Measurements from ENCODE around the gene EXOC7. TPM values are rescaled to one million over a fixed set of nuclear protein-coding genes. Genes with fewer than 3 reads are reported as not detected.

The EXOC7 gene
- 183 TPM for total RNA-seq (ENCODE audit: unreplicated experiment)
- long read RNA-seq, full-length matches to known transcripts: 31 of 44 reads
- long read RNA-seq, partial matches to known transcripts: 2 of 44 reads
- long read RNA-seq, other reads (novel, unspliced or antisense): 11 of 44 reads

- H3K9me3 Mint-ChIP-seq (ENCODE audit: unreplicated experiment): no peaks in the 10 kb centered on the region
- peaks cover 17% of the 10 kb centered on the region for H3K36me3 Mint-ChIP-seq (ENCODE audit: low read depth, unreplicated experiment)
- H3K4me1 Mint-ChIP-seq (ENCODE audit: unreplicated experiment): peaks cover 10% of the 10 kb centered on the region
- H3K27ac Mint-ChIP-seq (ENCODE audit: unreplicated experiment): peak within 1 kb of the TSS; percentile 92
- peak within 1 kb of the TSS; percentile 97 for H3K4me3 Mint-ChIP-seq (ENCODE audit: unreplicated experiment)
- DNase-seq (ENCODE audit: low spot score): peak; percentile 91
- H3K27me3 Mint-ChIP-seq (ENCODE audit: unreplicated experiment): peaks cover 4% of the 10 kb centered on the region
- no peak for TF ChIP-seq CTCF (IDR thresholded peaks at IDR 0.05; ENCODE audit: unreplicated experiment)
These were observed at the start of gene EXOC7 for GRCh38 chr17:76103274-76104139. TSS of gene EXOC7 (minus strand) at chr17:76103787. CDS start at chr17:76103692, 95 bp downstream.

GRCh38 chr17:76153202-76153601 lies 49.6 kb upstream of the EXOC7 start:
- no peak overlapping the region for H3K4me3 Mint-ChIP-seq (ENCODE audit: unreplicated experiment)

GRCh38 chr17:76152591-76152990 lies 49.0 kb upstream of the EXOC7 start:
- no peak for TF ChIP-seq CTCF (IDR thresholded peaks at IDR 0.05; ENCODE audit: unreplicated experiment)
- H3K27me3 Mint-ChIP-seq (ENCODE audit: unreplicated experiment): peaks cover 3% of the 10 kb centered on the region
- peaks cover 5% of the 10 kb centered on the region for H3K36me3 Mint-ChIP-seq (ENCODE audit: low read depth, unreplicated experiment)
- no peak overlapping the region for H3K4me3 Mint-ChIP-seq (ENCODE audit: unreplicated experiment)
- no peaks in the 10 kb centered on the region for H3K9me3 Mint-ChIP-seq (ENCODE audit: unreplicated experiment)
- no peak for DNase-seq (ENCODE audit: low spot score)
- no peak overlapping the region for H3K27ac Mint-ChIP-seq (ENCODE audit: unreplicated experiment)
- peaks cover 25% of the 10 kb centered on the region for H3K4me1 Mint-ChIP-seq (ENCODE audit: unreplicated experiment)

More at GRCh38 chr17:76153202-76153601, 49.6 kb upstream of the EXOC7 start:
- H3K27me3 Mint-ChIP-seq (ENCODE audit: unreplicated experiment): peaks cover 3% of the 10 kb centered on the region
- H3K36me3 Mint-ChIP-seq (ENCODE audit: low read depth, unreplicated experiment): peaks cover 10% of the 10 kb centered on the region
- H3K4me1 Mint-ChIP-seq (ENCODE audit: unreplicated experiment): peaks cover 27% of the 10 kb centered on the region
- no peak for DNase-seq (ENCODE audit: low spot score)
- TF ChIP-seq CTCF (IDR thresholded peaks at IDR 0.05; ENCODE audit: unreplicated experiment): no peak
- H3K9me3 Mint-ChIP-seq (ENCODE audit: unreplicated experiment): no peaks in the 10 kb centered on the region
- H3K27ac Mint-ChIP-seq (ENCODE audit: unreplicated experiment): no peak overlapping the region

- H3K36me3 Mint-ChIP-seq (ENCODE audit: low read depth, unreplicated experiment): no peaks in the 10 kb centered on the region
- no peak overlapping the region for H3K4me3 Mint-ChIP-seq (ENCODE audit: unreplicated experiment)
These were observed 48.4 kb upstream of the EXOC7 start for GRCh38 chr17:76151896-76152454.

More at GRCh38 chr17:76151896-76152454, 48.4 kb upstream of the EXOC7 start:
- TF ChIP-seq CTCF (IDR thresholded peaks at IDR 0.05; ENCODE audit: unreplicated experiment): no peak
- H3K27me3 Mint-ChIP-seq (ENCODE audit: unreplicated experiment): no peaks in the 10 kb centered on the region
- no peak for DNase-seq (ENCODE audit: low spot score)
- H3K9me3 Mint-ChIP-seq (ENCODE audit: unreplicated experiment): no peaks in the 10 kb centered on the region
- peaks cover 27% of the 10 kb centered on the region for H3K4me1 Mint-ChIP-seq (ENCODE audit: unreplicated experiment)
- no peak overlapping the region for H3K27ac Mint-ChIP-seq (ENCODE audit: unreplicated experiment)
